Heart left ventricle (tissue), 13 donors: Measurements from ENCODE around the gene CREB3L1.

Experiments
- POLR2A ChIP-seq, 2 donors: fragments of 450-650 bp; IDR thresholded peaks; one replicate each; pipeline ENCODE4 v1.6.1; 2017; ENCODE audit warnings: antibody characterized with exemption in 2 of 2, mild to moderate bottlenecking in 2 of 2, moderate library complexity in 2 of 2
- TF ChIP-seq, protein P1 (sequence below), 12 donors: fragments of 200-600 bp; sonication (generic) in 4 of 12; IDR thresholded peaks; one replicate each; pipeline versions ENCODE4 v1.5.0 to v1.8.0; 2018 to 2022; ENCODE audit warnings: antibody characterized with exemption in 12 of 12, mild to moderate bottlenecking in 5 of 12
- donor health status: ischemic (EF 13 %, LVEDD 7.1; RV severe dilation, severe dysfunction).
- donor health status: DM: no; HTN: yes; CAD: no.
- donor health status: DM: no; HTN: no; CAD: no.
- donor health status: ischemic (EF 25% LVEDD 6.9; RV normal size, moderate dysfunction).
- donor health status: ischemic (EF 25% LVEDD 5.7; RV mildly dilated, moderate dysfunction).
- donor health status: ischemic (EF 35%, LVEDD 5.7; RV mildly dilated, moderate dysfunction).
- donor health status: nonischemic (EF 11% LVEDD 7.7; RV severe dilation, severe dysfunction).
- donor health status: DM: yes; HTN: yes; CAD: no.
- donor health status: PGD.
- donor health status: ischemic (EF 29% LVEDD 5.4; RV normal size, mild dysfunction).
- donor health status: nonischemic (EF 23%, LVEDD 6.1; RV moderate dilation, normal function).

DNA sequence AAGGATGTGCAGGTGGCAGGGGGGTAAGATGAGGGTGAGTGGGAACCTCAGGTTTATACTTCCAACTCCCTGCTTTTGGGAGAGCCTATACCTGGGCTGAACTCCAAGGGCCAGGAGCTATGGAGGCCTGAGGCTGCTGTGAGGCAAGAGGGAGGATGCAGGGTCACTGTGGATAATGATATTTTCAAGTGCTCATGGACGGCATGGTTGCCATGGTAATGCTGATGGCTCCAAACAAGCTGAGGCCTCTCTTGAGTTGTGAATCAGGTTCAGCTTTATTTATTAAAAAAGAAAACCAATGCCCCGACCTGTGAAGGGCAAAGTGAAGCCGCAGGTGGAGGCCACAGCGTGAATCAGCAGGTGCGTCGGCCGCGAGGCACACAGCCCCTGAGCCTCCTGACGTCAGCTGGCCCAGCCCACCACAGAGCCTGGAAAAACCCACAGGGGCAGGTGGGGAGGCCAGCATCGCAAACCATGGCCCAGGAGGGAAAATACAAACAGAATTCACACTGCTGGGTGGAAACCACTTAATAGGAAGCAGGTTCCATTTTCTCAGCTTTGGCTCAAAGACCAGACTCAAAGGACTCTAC lies 17.4 kb upstream of the CREB3L1 start:
- TF ChIP-seq, protein P1, sequence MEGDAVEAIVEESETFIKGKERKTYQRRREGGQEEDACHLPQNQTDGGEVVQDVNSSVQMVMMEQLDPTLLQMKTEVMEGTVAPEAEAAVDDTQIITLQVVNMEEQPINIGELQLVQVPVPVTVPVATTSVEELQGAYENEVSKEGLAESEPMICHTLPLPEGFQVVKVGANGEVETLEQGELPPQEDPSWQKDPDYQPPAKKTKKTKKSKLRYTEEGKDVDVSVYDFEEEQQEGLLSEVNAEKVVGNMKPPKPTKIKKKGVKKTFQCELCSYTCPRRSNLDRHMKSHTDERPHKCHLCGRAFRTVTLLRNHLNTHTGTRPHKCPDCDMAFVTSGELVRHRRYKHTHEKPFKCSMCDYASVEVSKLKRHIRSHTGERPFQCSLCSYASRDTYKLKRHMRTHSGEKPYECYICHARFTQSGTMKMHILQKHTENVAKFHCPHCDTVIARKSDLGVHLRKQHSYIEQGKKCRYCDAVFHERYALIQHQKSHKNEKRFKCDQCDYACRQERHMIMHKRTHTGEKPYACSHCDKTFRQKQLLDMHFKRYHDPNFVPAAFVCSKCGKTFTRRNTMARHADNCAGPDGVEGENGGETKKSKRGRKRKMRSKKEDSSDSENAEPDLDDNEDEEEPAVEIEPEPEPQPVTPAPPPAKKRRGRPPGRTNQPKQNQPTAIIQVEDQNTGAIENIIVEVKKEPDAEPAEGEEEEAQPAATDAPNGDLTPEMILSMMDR (IDR thresholded peaks at IDR 0.05), result no peak
- no peak for TF ChIP-seq POLR2A (IDR thresholded peaks at IDR 0.05)
